Measurements from ENCODE around the gene GMPS. TPM values are rescaled to one million over a fixed set of nuclear protein-coding genes. Genes with fewer than 3 reads are reported as not detected.
A peak's percentile ranks its signal among the peaks of the same experiment; 100 is the strongest.

GMPS gene
- total RNA-seq, 1 experiment from 2014 or later = 185 TPM

GRCh38 chr3:155886915-155887314 is 16.5 kb downstream of the GMPS start:
- no peak for DNase-seq (ENCODE audit: low spot score)
- peaks cover 27% of the 10 kb centered on the region for H3K4me1 ChIP-seq (ENCODE audit: insufficient read depth, low read length, poor library complexity, severe bottlenecking)
- ChIA-PET CTCF (no interaction called here), POLR2A (ENCODE audit: low non-redundant PET) (no interaction called here)
- H3K4me3 ChIP-seq (ENCODE audit: low read depth, low read length, poor library complexity, severe bottlenecking) = no peak overlapping the region
- H3K36me3 ChIP-seq (ENCODE audit: insufficient read depth, low read length, poor library complexity, severe bottlenecking) = no peaks in the 10 kb centered on the region
- intact Hi-C loops (cut with micrococcal nuclease; ENCODE audit: unreplicated experiment) = no loop called here
- H3K27me3 ChIP-seq (replicated peaks; ENCODE audit: insufficient read depth, low read depth, low read length, poor library complexity) = no peaks in the 10 kb centered on the region
- no peaks in the 10 kb centered on the region for H3K9me3 ChIP-seq (ENCODE audit: low read depth, low read length, poor library complexity, severe bottlenecking)
- BruUV-seq (replicated peaks) = TSS peak; percentile 2
- TF ChIP-seq CTCF (conservative IDR thresholded peaks at IDR 0.05; ENCODE audit: low read depth, low read length) (no peak), EZH2 (IDR thresholded peaks at IDR 0.05; ENCODE audit: borderline replicate concordance, low read depth, low read length, poor library complexity, severe bottlenecking) (no peak)
- no peak overlapping the region for H3K27ac ChIP-seq (ENCODE audit: low read depth, low read length, poor library complexity, severe bottlenecking)

- POLR2A ChIA-PET (ENCODE audit: low non-redundant PET) = no interaction called here
- CTCF ChIA-PET = no interaction called here
- no peak for DNase-seq (ENCODE audit: low spot score)
- peaks cover 24% of the 10 kb centered on the region for H3K4me1 ChIP-seq (ENCODE audit: insufficient read depth, low read length, poor library complexity, severe bottlenecking)
- H3K36me3 ChIP-seq (ENCODE audit: insufficient read depth, low read length, poor library complexity, severe bottlenecking) = peaks cover under 1% of the 10 kb centered on the region
- no TSS peak for BruUV-seq (replicated peaks)
- no peaks in the 10 kb centered on the region for H3K9me3 ChIP-seq (ENCODE audit: low read depth, low read length, poor library complexity, severe bottlenecking)
- no peak overlapping the region for H3K4me3 ChIP-seq (ENCODE audit: low read depth, low read length, poor library complexity, severe bottlenecking)
- intact Hi-C loops (cut with micrococcal nuclease; ENCODE audit: unreplicated experiment) = no loop called here
- no peaks in the 10 kb centered on the region for H3K27me3 ChIP-seq (replicated peaks; ENCODE audit: insufficient read depth, low read depth, low read length, poor library complexity)
- no peak overlapping the region for H3K27ac ChIP-seq (ENCODE audit: low read depth, low read length, poor library complexity, severe bottlenecking)
- TF ChIP-seq CTCF (conservative IDR thresholded peaks at IDR 0.05; ENCODE audit: low read depth, low read length) = no peak
- no peak for TF ChIP-seq EZH2 (IDR thresholded peaks at IDR 0.05; ENCODE audit: borderline replicate concordance, low read depth, low read length, poor library complexity, severe bottlenecking)
These were observed 18.8 kb downstream of the GMPS start for GRCh38 chr3:155889212-155889611.

GRCh38 chr3:155889952-155890351 is 19.5 kb downstream of the GMPS start:
- intact Hi-C loops (cut with micrococcal nuclease; ENCODE audit: unreplicated experiment) = no loop called here
- peaks cover 8% of the 10 kb centered on the region for H3K36me3 ChIP-seq (ENCODE audit: insufficient read depth, low read length, poor library complexity, severe bottlenecking)
- BruUV-seq (replicated peaks) = no TSS peak
- H3K27me3 ChIP-seq (replicated peaks; ENCODE audit: insufficient read depth, low read depth, low read length, poor library complexity) = no peaks in the 10 kb centered on the region
- POLR2A ChIA-PET (ENCODE audit: low non-redundant PET) = no interaction called here
- H3K4me3 ChIP-seq (ENCODE audit: low read depth, low read length, poor library complexity, severe bottlenecking) = no peak overlapping the region
- CTCF ChIA-PET = no interaction called here
- TF ChIP-seq EZH2 (IDR thresholded peaks at IDR 0.05; ENCODE audit: borderline replicate concordance, low read depth, low read length, poor library complexity, severe bottlenecking) (no peak), CTCF (conservative IDR thresholded peaks at IDR 0.05; ENCODE audit: low read depth, low read length) (no peak)
- DNase-seq (ENCODE audit: low spot score) = no peak
- H3K4me1 ChIP-seq (ENCODE audit: insufficient read depth, low read length, poor library complexity, severe bottlenecking) = peaks cover 24% of the 10 kb centered on the region
- no peaks in the 10 kb centered on the region for H3K9me3 ChIP-seq (ENCODE audit: low read depth, low read length, poor library complexity, severe bottlenecking)
- H3K27ac ChIP-seq (ENCODE audit: low read depth, low read length, poor library complexity, severe bottlenecking) = no peak overlapping the region
